SK-N-SH (cell line): ENCODE data around the gene ALOX5AP.

Experiments
- CHD2 ChIP-seq: fragments of 150-350 bp; IDR thresholded peaks from 2 replicates; pipeline ENCODE4 v1.6.1; 2018; ENCODE audit warnings: low read length; ENCODE audit not compliant: partially characterized antibody
- GABPA ChIP-seq: IDR thresholded peaks from 2 replicates; pipeline ENCODE4 v1.4.0; 2012; ENCODE audit warnings: low read depth, mild to moderate bottlenecking
- POLR2AphosphoS5 ChIP-seq: IDR thresholded peaks from 2 replicates; pipeline ENCODE4 v1.6.1; 2012; ENCODE audit warnings: low read depth, low read length
- RAD21 ChIP-seq: IDR thresholded peaks from 2 replicates; pipeline ENCODE4 v1.6.1; 2012; ENCODE audit warnings: mild to moderate bottlenecking, low read length
- RFX5 ChIP-seq: IDR thresholded peaks from 2 replicates; pipeline ENCODE4 v1.6.1; 2012; ENCODE audit warnings: mild to moderate bottlenecking, improper control_type of control experiment, low read length
- SIN3A ChIP-seq: IDR thresholded peaks from 2 replicates; pipeline ENCODE4 v1.6.1; 2012; ENCODE audit warnings: low read depth, mild to moderate bottlenecking, low read length, moderate library complexity, borderline replicate concordance
- TAF1 ChIP-seq: IDR thresholded peaks from 2 replicates; pipeline ENCODE4 v1.6.1; 2012; ENCODE audit warnings: low read depth, mild to moderate bottlenecking, low read length, moderate library complexity, borderline replicate concordance
- USF1 ChIP-seq: IDR thresholded peaks from 2 replicates; pipeline ENCODE4 v1.4.0; 2012; ENCODE audit warnings: low read depth, borderline replicate concordance
- USF2 ChIP-seq: fragments of 150-350 bp; IDR thresholded peaks from 2 replicates; pipeline ENCODE4 v1.6.1; 2017; ENCODE audit warnings: antibody characterized with exemption, low read length, low read depth, borderline replicate concordance
- TF ChIP-seq, protein P1 (sequence below): fragments of 200-600 bp; sonication (generic); IDR thresholded peaks from 2 replicates; pipeline ENCODE4 v1.6.1; 2017; ENCODE audit warnings: antibody characterized with exemption, mild to moderate bottlenecking, moderate library complexity
- TF ChIP-seq, protein P2 (sequence below): IDR thresholded peaks from 2 replicates; pipeline ENCODE4 v1.4.0; 2012; ENCODE audit warnings: low read depth, borderline replicate concordance

GRCh38 chr13:30708541-30708940 lies 26.8 kb upstream of the ALOX5AP start:
- TF ChIP-seq USF1 (no peak), CHD2 (no peak), TAF1 (no peak), SIN3A (no peak), USF2 (no peak), POLR2AphosphoS5 (no peak), GABPA (no peak), RAD21 (no peak), RFX5 (no peak)
- TF ChIP-seq, protein P1, sequence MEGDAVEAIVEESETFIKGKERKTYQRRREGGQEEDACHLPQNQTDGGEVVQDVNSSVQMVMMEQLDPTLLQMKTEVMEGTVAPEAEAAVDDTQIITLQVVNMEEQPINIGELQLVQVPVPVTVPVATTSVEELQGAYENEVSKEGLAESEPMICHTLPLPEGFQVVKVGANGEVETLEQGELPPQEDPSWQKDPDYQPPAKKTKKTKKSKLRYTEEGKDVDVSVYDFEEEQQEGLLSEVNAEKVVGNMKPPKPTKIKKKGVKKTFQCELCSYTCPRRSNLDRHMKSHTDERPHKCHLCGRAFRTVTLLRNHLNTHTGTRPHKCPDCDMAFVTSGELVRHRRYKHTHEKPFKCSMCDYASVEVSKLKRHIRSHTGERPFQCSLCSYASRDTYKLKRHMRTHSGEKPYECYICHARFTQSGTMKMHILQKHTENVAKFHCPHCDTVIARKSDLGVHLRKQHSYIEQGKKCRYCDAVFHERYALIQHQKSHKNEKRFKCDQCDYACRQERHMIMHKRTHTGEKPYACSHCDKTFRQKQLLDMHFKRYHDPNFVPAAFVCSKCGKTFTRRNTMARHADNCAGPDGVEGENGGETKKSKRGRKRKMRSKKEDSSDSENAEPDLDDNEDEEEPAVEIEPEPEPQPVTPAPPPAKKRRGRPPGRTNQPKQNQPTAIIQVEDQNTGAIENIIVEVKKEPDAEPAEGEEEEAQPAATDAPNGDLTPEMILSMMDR: no peak
- TF ChIP-seq, protein P2, sequence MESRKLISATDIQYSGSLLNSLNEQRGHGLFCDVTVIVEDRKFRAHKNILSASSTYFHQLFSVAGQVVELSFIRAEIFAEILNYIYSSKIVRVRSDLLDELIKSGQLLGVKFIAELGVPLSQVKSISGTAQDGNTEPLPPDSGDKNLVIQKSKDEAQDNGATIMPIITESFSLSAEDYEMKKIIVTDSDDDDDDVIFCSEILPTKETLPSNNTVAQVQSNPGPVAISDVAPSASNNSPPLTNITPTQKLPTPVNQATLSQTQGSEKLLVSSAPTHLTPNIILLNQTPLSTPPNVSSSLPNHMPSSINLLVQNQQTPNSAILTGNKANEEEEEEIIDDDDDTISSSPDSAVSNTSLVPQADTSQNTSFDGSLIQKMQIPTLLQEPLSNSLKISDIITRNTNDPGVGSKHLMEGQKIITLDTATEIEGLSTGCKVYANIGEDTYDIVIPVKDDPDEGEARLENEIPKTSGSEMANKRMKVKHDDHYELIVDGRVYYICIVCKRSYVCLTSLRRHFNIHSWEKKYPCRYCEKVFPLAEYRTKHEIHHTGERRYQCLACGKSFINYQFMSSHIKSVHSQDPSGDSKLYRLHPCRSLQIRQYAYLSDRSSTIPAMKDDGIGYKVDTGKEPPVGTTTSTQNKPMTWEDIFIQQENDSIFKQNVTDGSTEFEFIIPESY: no peak
